ENCODE results near the gene SMIM35. TPM values are rescaled to one million over a fixed set of nuclear protein-coding genes. Genes with fewer than 3 reads are reported as not detected.

Gene SMIM35
- total and polyA plus RNA-seq, 9 donors = under 0.01 to 0.47 (median 0.08) TPM

- Histone ChIP-seq H3K4me1 (ENCODE audit: control insufficient read depth, insufficient read depth, low read length) (peaks cover 13% of the 10 kb centered on the region), H3K27ac (ENCODE audit: low read length) (no peak overlapping the region), H3K36me3 (ENCODE audit: control insufficient read depth, insufficient read depth, low read length) (no peaks in the 10 kb centered on the region), H3K27me3 (ENCODE audit: control insufficient read depth, insufficient read depth, low read length) (no peaks in the 10 kb centered on the region), H3K4me3 (ENCODE audit: low read length) (no peak overlapping the region), H3K9me3 (replicated peaks; ENCODE audit: control insufficient read depth, low read depth, low read length) (no peaks in the 10 kb centered on the region)
- DNase-seq = no peak
- WGBS (ENCODE audit: insufficient coverage) = 94% methylated on average over 2 of the region's 7 CpGs
These were observed 35.6 kb downstream of the SMIM35 start for GRCh38 chr11:118051136-118051610.

GRCh38 chr11:118050208-118050891 lies 36.4 kb downstream of the SMIM35 start:
- no peaks in the 10 kb centered on the region for H3K36me3 ChIP-seq (ENCODE audit: control insufficient read depth, insufficient read depth, low read length)
- no peak overlapping the region for H3K27ac ChIP-seq (ENCODE audit: low read length)

GRCh38 chr11:118049771-118050170 lies 37.0 kb downstream of the SMIM35 start:
- DNase-seq = no peak
- Histone ChIP-seq H3K27ac (ENCODE audit: low read length) (no peak overlapping the region), H3K9me3 (replicated peaks; ENCODE audit: control insufficient read depth, low read depth, low read length) (no peaks in the 10 kb centered on the region), H3K36me3 (ENCODE audit: control insufficient read depth, insufficient read depth, low read length) (no peaks in the 10 kb centered on the region), H3K4me1 (ENCODE audit: control insufficient read depth, insufficient read depth, low read length) (peaks cover 10% of the 10 kb centered on the region), H3K4me3 (ENCODE audit: low read length) (no peak overlapping the region), H3K27me3 (ENCODE audit: control insufficient read depth, insufficient read depth, low read length) (no peaks in the 10 kb centered on the region)
- WGBS (ENCODE audit: insufficient coverage) = 63% methylated on average over 1 of the region's 6 CpGs

More at GRCh38 chr11:118050208-118050891, 36.4 kb downstream of the SMIM35 start:
- DNase-seq = no peak
- Histone ChIP-seq H3K9me3 (replicated peaks; ENCODE audit: control insufficient read depth, low read depth, low read length) (no peaks in the 10 kb centered on the region), H3K4me1 (ENCODE audit: control insufficient read depth, insufficient read depth, low read length) (peaks cover 13% of the 10 kb centered on the region), H3K27me3 (ENCODE audit: control insufficient read depth, insufficient read depth, low read length) (no peaks in the 10 kb centered on the region), H3K4me3 (ENCODE audit: low read length) (no peak overlapping the region)
- WGBS (ENCODE audit: insufficient coverage) = 86% methylated on average over 3 of the region's 7 CpGs

GRCh38 chr11:118048472-118049370 lies 38.0 kb downstream of the SMIM35 start:
- peaks cover 10% of the 10 kb centered on the region for H3K4me1 ChIP-seq (ENCODE audit: control insufficient read depth, insufficient read depth, low read length)
- no peak overlapping the region for H3K27ac ChIP-seq (ENCODE audit: low read length)
- H3K36me3 ChIP-seq (ENCODE audit: control insufficient read depth, insufficient read depth, low read length) = no peaks in the 10 kb centered on the region
- H3K27me3 ChIP-seq (ENCODE audit: control insufficient read depth, insufficient read depth, low read length) = no peaks in the 10 kb centered on the region
- no peaks in the 10 kb centered on the region for H3K9me3 ChIP-seq (replicated peaks; ENCODE audit: control insufficient read depth, low read depth, low read length)
- DNase-seq = no peak
- WGBS (ENCODE audit: insufficient coverage) = 100% methylated on average over 1 of the region's 11 CpGs
- no peak overlapping the region for H3K4me3 ChIP-seq (ENCODE audit: low read length)

GRCh38 chr11:118047749-118048148 lies 39.0 kb downstream of the SMIM35 start:
- Histone ChIP-seq H3K9me3 (replicated peaks; ENCODE audit: control insufficient read depth, low read depth, low read length) (no peaks in the 10 kb centered on the region), H3K4me3 (ENCODE audit: low read length) (no peak overlapping the region), H3K27me3 (ENCODE audit: control insufficient read depth, insufficient read depth, low read length) (no peaks in the 10 kb centered on the region), H3K36me3 (ENCODE audit: control insufficient read depth, insufficient read depth, low read length) (no peaks in the 10 kb centered on the region), H3K4me1 (ENCODE audit: control insufficient read depth, insufficient read depth, low read length) (peaks cover 6% of the 10 kb centered on the region), H3K27ac (ENCODE audit: low read length) (no peak overlapping the region)
- DNase-seq = no peak
- WGBS (ENCODE audit: insufficient coverage) = 20% methylated on average over 1 of the region's 4 CpGs

GRCh38 chr11:118046964-118047700 lies 39.6 kb downstream of the SMIM35 start:
- no peak for DNase-seq
- H3K4me1 ChIP-seq (ENCODE audit: control insufficient read depth, insufficient read depth, low read length) = peaks cover under 1% of the 10 kb centered on the region
- no peaks in the 10 kb centered on the region for H3K9me3 ChIP-seq (replicated peaks; ENCODE audit: control insufficient read depth, low read depth, low read length)
- no peaks in the 10 kb centered on the region for H3K27me3 ChIP-seq (ENCODE audit: control insufficient read depth, insufficient read depth, low read length)
- WGBS (ENCODE audit: insufficient coverage) = 92% methylated on average over 2 of the region's 8 CpGs
- no peaks in the 10 kb centered on the region for H3K36me3 ChIP-seq (ENCODE audit: control insufficient read depth, insufficient read depth, low read length)
- H3K27ac ChIP-seq (ENCODE audit: low read length) = no peak overlapping the region
- no peak overlapping the region for H3K4me3 ChIP-seq (ENCODE audit: low read length)

GRCh38 chr11:118046051-118046963 lies 40.5 kb downstream of the SMIM35 start:
- Histone ChIP-seq H3K27me3 (ENCODE audit: control insufficient read depth, insufficient read depth, low read length) (no peaks in the 10 kb centered on the region), H3K9me3 (replicated peaks; ENCODE audit: control insufficient read depth, low read depth, low read length) (no peaks in the 10 kb centered on the region), H3K4me1 (ENCODE audit: control insufficient read depth, insufficient read depth, low read length) (no peaks in the 10 kb centered on the region), H3K36me3 (ENCODE audit: control insufficient read depth, insufficient read depth, low read length) (no peaks in the 10 kb centered on the region), H3K27ac (ENCODE audit: low read length) (no peak overlapping the region), H3K4me3 (ENCODE audit: low read length) (no peak overlapping the region)
- WGBS (ENCODE audit: insufficient coverage) = 50% methylated on average over 2 of the region's 5 CpGs
- DNase-seq = no peak

GRCh38 chr11:118045191-118045590 lies 41.6 kb downstream of the SMIM35 start:
- no peak for DNase-seq
- Histone ChIP-seq H3K4me1 (ENCODE audit: control insufficient read depth, insufficient read depth, low read length) (no peaks in the 10 kb centered on the region), H3K27me3 (ENCODE audit: control insufficient read depth, insufficient read depth, low read length) (no peaks in the 10 kb centered on the region), H3K9me3 (replicated peaks; ENCODE audit: control insufficient read depth, low read depth, low read length) (no peaks in the 10 kb centered on the region), H3K27ac (ENCODE audit: low read length) (no peak overlapping the region), H3K4me3 (ENCODE audit: low read length) (no peak overlapping the region), H3K36me3 (ENCODE audit: control insufficient read depth, insufficient read depth, low read length) (no peaks in the 10 kb centered on the region)
- WGBS (ENCODE audit: insufficient coverage) = no CpG with 5 or more reads among the region's 2 CpGs

- H3K4me1 ChIP-seq (ENCODE audit: control insufficient read depth, insufficient read depth, low read length) = no peaks in the 10 kb centered on the region
- no peaks in the 10 kb centered on the region for H3K9me3 ChIP-seq (replicated peaks; ENCODE audit: control insufficient read depth, low read depth, low read length)
- H3K36me3 ChIP-seq (ENCODE audit: control insufficient read depth, insufficient read depth, low read length) = no peaks in the 10 kb centered on the region
- H3K4me3 ChIP-seq (ENCODE audit: low read length) = no peak overlapping the region
- DNase-seq = no peak
- H3K27me3 ChIP-seq (ENCODE audit: control insufficient read depth, insufficient read depth, low read length) = no peaks in the 10 kb centered on the region
- WGBS (ENCODE audit: insufficient coverage) = 57% methylated on average over 1 of the region's 4 CpGs
- no peak overlapping the region for H3K27ac ChIP-seq (ENCODE audit: low read length)
These were observed 44.0 kb downstream of the SMIM35 start for GRCh38 chr11:118042796-118043195.

Data from muscle of leg (tissue), 11 donors.